ENCODE data around the gene RHEX.
"Not testable (repeated sequence)": the region's sequence is repeated elsewhere in the genome, so short reads cannot be mapped to it uniquely, and the experiment has no call there.

The RHEX gene

DNA sequence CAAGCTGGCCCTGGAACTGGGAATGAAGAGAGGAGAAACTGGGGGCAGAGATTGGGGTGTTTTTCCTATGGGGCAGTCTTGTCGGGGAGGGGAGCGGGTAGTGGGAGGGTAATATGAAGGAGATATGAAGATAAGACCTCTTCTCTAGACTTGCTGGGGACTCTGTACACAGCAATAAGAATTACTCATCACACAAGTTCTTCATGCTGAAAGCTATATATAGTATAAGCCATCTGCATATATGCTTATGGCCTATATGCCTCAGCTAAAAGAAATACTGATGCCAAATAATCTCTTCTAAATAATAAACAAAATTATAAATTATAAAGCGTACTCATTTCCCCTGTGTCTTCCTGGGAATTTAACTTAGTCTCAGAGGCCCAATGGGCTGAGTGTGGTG lies 7.9 kb downstream of the RHEX start:
- no peak overlapping the region for H3K4me3 Mint-ChIP-seq
- TF ChIP-seq, protein P1, sequence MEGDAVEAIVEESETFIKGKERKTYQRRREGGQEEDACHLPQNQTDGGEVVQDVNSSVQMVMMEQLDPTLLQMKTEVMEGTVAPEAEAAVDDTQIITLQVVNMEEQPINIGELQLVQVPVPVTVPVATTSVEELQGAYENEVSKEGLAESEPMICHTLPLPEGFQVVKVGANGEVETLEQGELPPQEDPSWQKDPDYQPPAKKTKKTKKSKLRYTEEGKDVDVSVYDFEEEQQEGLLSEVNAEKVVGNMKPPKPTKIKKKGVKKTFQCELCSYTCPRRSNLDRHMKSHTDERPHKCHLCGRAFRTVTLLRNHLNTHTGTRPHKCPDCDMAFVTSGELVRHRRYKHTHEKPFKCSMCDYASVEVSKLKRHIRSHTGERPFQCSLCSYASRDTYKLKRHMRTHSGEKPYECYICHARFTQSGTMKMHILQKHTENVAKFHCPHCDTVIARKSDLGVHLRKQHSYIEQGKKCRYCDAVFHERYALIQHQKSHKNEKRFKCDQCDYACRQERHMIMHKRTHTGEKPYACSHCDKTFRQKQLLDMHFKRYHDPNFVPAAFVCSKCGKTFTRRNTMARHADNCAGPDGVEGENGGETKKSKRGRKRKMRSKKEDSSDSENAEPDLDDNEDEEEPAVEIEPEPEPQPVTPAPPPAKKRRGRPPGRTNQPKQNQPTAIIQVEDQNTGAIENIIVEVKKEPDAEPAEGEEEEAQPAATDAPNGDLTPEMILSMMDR (IDR thresholded peaks at IDR 0.05; ENCODE audit: unreplicated experiment in 3 of 3): no peak
- no peaks in the 10 kb centered on the region for H3K4me1 Mint-ChIP-seq
- peaks cover 11% of the 10 kb centered on the region for H3K9me3 Mint-ChIP-seq
- H3K36me3 Mint-ChIP-seq (ENCODE audit: low read depth): peaks cover 9% of the 10 kb centered on the region
- no peak overlapping the region for H3K27ac Mint-ChIP-seq
- H3K27me3 Mint-ChIP-seq (ENCODE audit: low read depth): peaks cover 11% of the 10 kb centered on the region

DNA sequence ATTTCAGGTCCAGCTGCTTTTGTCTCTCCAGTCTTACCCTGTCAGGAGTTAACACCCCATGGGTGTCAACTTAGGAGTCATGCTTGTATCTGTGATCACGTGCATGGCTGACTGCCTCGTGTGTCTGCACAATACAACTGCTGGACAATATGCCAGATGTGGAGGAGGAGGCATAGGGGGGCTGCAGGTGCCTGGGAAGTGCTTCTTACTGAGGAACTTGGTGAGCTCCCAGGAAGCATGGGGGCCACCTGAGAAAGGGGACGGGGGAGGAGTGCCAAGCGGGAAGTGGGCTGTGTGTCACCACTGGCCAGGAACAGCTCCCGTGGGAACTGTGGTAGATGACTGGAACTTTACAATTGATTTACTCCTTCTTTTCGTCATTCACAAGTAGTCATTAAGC lies 9.5 kb downstream of the RHEX start:
- H3K36me3 Mint-ChIP-seq (ENCODE audit: low read depth): peaks cover 9% of the 10 kb centered on the region
- TF ChIP-seq, protein P1 (IDR thresholded peaks at IDR 0.05; ENCODE audit: unreplicated experiment in 3 of 3): no peak
- peaks cover 10% of the 10 kb centered on the region for H3K4me1 Mint-ChIP-seq
- H3K4me3 Mint-ChIP-seq: no peak overlapping the region
- H3K27me3 Mint-ChIP-seq (ENCODE audit: low read depth): peaks cover 11% of the 10 kb centered on the region
- H3K9me3 Mint-ChIP-seq: peaks cover 11% of the 10 kb centered on the region
- H3K27ac Mint-ChIP-seq: no peak overlapping the region

DNA sequence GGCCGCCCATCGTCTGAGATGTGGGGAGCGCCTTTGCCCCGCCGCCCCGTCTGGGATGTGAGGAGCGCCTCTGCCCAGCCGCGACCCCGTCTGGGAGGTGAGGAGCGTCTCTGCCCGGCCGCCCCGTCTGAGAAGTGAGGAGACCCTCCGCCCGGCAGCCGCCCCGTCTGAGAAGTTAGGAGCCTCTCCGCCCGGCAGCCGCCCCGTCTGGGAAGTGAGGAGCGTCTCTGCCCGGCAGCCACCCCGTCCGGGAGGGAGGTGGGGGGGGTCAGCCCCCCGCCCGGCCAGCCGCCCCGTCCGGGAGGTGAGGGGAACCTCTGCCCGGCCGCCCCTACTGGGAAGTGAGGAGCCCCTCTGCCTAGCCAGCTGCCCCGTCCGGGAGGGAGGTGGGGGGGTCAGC lies 11.0 kb downstream of the RHEX start:
- H3K4me3 Mint-ChIP-seq; H3K27me3 Mint-ChIP-seq (ENCODE audit: low read depth); H3K27ac Mint-ChIP-seq; H3K36me3 Mint-ChIP-seq (ENCODE audit: low read depth): not testable (repeated sequence)
- Mint-ChIP-seq H3K4me1 (peaks cover 14% of the 10 kb centered on the region), H3K9me3 (peaks cover 11% of the 10 kb centered on the region)

DNA sequence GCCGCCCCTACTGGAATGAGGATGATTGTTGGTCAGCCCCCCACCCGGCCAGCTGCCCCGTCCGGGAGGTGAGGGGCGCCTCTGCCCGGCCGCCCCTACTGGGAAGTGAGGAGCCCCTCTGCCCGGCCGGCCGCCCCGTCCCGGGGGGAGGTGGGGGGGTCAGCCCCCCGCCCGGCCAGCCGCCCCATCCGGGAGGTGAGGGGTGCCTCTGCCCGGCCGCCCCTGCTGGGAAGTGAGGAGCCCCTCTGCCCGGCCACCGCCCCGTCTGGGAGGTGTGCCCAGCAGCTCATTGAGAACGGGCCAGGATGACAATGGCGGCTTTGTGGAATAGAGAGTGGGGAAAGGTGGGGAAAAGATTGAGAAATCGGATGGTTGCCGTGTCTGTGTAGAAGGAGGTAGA lies 11.5 kb downstream of the RHEX start:
- H3K27me3 Mint-ChIP-seq (ENCODE audit: low read depth); H3K36me3 Mint-ChIP-seq (ENCODE audit: low read depth); H3K4me3 Mint-ChIP-seq; H3K27ac Mint-ChIP-seq: not testable (repeated sequence)
- Mint-ChIP-seq H3K9me3 (peaks cover 11% of the 10 kb centered on the region), H3K4me1 (peaks cover 14% of the 10 kb centered on the region)

DNA sequence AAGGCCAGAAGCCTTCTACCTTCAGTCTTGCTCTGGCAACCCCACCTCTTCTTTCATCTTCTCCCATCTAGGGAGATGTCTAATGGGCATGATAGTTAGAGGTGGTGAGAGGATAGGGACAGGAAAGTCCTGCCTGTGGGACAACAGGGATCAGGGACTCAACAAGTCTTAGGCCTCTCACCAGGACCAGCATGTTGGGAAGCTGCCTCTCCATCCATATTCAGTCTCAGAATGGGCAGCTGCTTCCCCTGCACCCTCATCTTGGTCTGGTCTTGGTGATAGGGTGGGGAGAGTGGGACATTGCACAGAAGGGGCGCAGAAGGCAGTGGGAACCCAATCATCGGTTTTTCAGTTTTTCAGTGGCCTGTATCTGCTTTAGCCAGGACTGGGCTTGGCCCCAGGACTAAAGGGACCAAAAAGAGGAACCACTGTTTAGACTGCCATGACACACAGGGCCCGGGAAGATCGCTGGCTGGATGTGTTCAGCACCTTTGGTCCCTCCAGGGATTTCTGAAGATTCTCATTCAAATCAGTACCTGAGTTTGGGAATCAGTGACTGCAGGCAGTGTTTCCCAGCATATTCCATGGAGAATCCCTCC lies 12.7 kb downstream of the RHEX start:
- TF ChIP-seq, protein P1 (IDR thresholded peaks at IDR 0.05; ENCODE audit: unreplicated experiment in 3 of 3): no peak
- H3K9me3 Mint-ChIP-seq: peaks cover 11% of the 10 kb centered on the region
- peaks cover 9% of the 10 kb centered on the region for H3K36me3 Mint-ChIP-seq (ENCODE audit: low read depth)
- H3K27me3 Mint-ChIP-seq (ENCODE audit: low read depth): peaks cover 4% of the 10 kb centered on the region
- H3K27ac Mint-ChIP-seq: no peak overlapping the region
- H3K4me1 Mint-ChIP-seq: peaks cover 14% of the 10 kb centered on the region
- H3K4me3 Mint-ChIP-seq: no peak overlapping the region

DNA sequence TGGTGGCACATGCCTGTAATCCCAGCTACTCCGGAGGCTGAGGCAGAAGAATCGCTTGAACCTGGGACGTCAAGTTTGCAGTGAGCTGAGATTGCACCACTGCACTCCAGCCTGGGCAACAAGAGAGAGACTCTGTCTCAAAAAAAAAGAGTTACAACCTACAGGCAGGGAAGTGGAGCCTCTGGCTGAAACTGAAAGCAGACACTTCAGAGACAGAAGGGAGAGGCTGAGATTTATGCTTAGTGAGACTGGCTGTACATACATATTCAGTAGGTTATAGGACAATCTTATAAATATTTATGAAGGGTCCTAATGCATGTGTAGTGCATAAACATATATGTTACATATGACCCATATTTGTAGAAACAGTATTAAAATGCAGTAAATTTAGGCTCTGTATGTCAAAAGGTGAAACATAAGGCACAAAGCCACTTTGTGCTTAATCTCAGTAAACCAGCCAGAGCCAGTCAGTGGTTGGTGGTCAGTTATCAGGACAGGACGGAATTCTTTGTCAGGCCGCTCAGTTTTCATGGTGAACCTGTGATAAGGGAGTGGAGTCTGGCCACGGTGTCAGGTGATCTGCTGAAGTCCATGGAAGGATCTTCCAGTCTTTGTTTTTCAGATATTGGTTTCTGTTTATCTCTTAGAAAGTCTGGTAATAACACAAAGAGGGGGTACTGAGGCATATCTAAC lies 13.7 kb downstream of the RHEX start:
- peaks cover under 1% of the 10 kb centered on the region for H3K27me3 Mint-ChIP-seq (ENCODE audit: low read depth)
- peaks cover 8% of the 10 kb centered on the region for H3K9me3 Mint-ChIP-seq
- peak overlapping the region in 1 of 3 experiments; percentile 45 for H3K27ac Mint-ChIP-seq
- TF ChIP-seq, protein P1 (IDR thresholded peaks at IDR 0.05; ENCODE audit: unreplicated experiment in 3 of 3): no peak
- H3K4me3 Mint-ChIP-seq: no peak overlapping the region
- peaks cover 14% of the 10 kb centered on the region for H3K4me1 Mint-ChIP-seq
- H3K36me3 Mint-ChIP-seq (ENCODE audit: low read depth): peaks cover 9% of the 10 kb centered on the region
